Mucosa of gallbladder (tissue), 1 donor: ENCODE data around the gene KRTAP12-3. TPM values are rescaled to one million over a fixed set of nuclear protein-coding genes. Genes with fewer than 3 reads are reported as not detected.
"Not testable (repeated sequence)": the region's sequence is repeated elsewhere in the genome, so short reads cannot be mapped to it uniquely, and the experiment has no call there.

Source experiments
- DNase-seq: peaks from one replicate; pipeline ENCODE4 v3.0.0-alpha.2; 2020; ENCODE audit warnings: low spot score
- total RNA-seq: library from RNA; stranded (reverse); gene quantifications from one replicate; pipeline ENCODE4 v1.2.1, GENCODE V29; 2021
- donor health status: DM: no; HTN: no; CAD: no.

The KRTAP12-3 gene, protein sequence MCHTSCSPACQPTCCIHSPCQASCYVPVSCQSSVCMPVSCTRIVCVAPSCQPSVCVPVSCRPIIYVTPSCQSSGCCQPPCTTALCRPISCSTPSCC
- total RNA-seq, result not detected

DNA sequence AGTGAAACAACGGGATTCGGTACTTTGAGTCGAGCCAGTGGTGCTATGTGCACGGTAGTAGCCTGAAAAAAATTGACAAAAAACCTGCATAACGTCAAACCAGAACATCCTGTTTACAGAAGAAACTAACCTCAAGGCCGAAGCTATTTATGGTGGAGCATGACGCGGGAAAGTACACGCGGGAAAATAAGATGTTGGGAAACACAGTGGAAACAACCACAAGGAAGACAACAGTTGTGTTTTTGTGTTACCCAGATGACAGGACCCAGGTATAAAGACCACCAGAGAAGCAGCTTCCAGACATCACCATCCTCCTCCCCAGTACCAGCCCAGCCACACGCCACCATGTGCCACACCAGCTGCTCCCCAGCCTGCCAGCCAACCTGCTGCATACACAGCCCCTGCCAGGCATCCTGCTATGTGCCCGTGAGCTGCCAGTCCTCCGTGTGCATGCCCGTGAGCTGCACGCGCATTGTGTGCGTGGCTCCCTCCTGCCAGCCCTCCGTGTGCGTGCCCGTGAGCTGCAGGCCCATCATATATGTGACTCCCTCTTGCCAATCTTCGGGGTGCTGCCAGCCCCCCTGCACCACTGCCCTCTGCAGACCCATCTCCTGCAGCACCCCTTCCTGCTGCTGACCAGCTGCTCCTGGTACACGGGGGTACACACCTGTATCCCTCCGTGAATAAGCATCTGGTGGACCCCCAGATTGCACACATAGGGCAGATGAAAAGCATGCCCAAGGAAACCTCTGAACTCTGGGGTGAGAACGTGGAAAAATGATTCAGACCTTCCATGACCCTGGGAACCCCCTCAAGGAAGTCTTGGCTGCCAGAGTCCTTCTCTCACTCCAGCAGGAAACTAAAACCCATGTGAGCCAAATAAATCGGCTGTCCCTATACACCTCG is at the start of gene KRTAP12-3:
TSS of gene KRTAP12-3 (plus strand) at position 298 of the 906 bp plus-strand sequence. CDS start at position 346, 48 bp downstream.
- DNase-seq, result no peak

- no peak for DNase-seq
These were observed 48.5 kb upstream of the KRTAP12-3 start for GRCh38 chr21:44609193-44609592.

GRCh38 chr21:44610157-44610843 is 47.4 kb upstream of the KRTAP12-3 start:
- DNase-seq, result not testable (repeated sequence)

- no peak for DNase-seq
These were observed 46.2 kb upstream of the KRTAP12-3 start for GRCh38 chr21:44611551-44611950.

- DNase-seq, result no peak
These were observed 45.7 kb upstream of the KRTAP12-3 start, which contains the start of gene KRTAP10-8 for GRCh38 chr21:44612029-44612486. TSS of gene KRTAP10-8 (plus strand) at chr21:44612079. CDS start at chr21:44612101, 22 bp downstream.

- DNase-seq, result no peak
These were observed 45.0 kb upstream of the KRTAP12-3 start for GRCh38 chr21:44612669-44613229.

DNA sequence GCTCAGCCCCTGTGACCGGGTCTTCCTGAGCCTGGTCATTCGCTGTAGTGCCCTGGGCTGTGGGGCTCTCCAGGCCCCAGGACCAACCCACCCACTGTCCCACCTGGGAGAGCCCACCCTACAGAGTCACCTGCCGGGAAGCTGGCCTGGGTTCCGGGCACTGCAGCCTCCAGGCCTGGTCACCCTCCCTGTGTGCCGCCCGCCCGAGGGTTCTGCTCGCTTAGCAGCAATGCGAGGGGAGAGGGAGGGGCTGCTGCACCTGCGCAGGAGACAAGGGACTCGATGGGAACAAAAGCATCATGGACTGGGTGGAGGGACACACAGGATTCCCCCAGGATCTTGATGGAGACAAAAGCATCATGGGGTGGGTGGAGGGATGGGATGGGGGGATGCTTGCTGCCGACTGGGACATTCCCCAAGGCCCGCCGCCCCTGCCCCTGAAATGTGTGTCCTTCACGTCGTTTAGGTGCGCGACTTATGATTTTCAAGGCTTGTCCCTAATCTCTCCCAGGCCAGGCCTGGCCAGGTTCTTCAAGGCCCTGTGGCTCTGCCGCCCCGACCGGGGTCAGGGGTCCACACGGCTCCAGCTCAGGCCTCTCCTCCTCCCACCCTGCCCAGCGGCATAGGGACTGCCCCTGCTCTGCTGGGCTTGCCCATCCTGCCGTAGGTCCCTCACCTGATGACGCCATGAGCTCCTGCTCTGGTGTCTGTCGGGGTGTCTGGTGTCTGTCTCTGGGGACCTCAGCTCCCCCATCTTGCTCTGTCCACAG is 44.2 kb upstream of the KRTAP12-3 start:
- DNase-seq, result no peak

GRCh38 chr21:44614161-44614631 is 43.5 kb upstream of the KRTAP12-3 start:
- DNase-seq, result no peak

DNA sequence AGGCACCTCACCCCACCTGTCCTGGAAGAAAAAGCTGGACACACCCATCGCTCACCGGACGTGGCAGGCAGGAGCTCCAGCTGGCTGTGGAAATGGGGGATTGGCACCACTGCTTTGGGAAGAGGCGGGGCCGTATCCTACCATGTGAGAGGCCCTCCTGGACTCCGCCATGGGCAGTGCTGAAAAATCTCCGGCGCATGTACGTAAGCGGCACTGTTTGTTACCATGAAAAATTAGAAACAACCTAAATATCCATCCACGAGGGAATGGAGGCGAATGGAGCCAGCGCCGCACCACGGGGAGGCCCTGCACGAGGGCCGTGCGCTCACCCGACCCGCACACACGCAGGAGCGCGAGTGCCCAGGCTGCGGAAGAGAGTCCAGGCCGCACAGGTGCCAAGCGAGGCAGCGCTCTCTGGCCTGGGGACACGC is 42.8 kb upstream of the KRTAP12-3 start:
- no peak for DNase-seq

DNA sequence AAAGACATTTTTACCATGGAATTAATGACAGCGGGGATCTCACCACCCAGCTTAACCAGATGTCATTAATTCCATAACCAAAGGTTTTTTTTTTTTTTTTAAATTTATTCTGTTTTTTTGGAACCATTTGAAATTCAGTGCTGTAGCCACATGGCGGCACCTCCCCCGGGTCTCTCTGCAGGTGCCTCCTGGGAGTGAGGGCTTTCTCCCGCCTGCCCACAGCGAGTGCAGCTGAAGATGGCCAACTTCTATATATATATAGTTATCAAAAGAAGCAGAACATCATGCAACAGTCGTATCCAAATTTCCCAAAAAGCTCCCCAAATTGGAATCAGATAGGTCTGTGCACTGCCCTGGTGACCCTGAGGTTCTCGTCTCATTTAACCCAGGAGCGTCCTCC is 42.3 kb upstream of the KRTAP12-3 start:
- DNase-seq, result no peak

DNA sequence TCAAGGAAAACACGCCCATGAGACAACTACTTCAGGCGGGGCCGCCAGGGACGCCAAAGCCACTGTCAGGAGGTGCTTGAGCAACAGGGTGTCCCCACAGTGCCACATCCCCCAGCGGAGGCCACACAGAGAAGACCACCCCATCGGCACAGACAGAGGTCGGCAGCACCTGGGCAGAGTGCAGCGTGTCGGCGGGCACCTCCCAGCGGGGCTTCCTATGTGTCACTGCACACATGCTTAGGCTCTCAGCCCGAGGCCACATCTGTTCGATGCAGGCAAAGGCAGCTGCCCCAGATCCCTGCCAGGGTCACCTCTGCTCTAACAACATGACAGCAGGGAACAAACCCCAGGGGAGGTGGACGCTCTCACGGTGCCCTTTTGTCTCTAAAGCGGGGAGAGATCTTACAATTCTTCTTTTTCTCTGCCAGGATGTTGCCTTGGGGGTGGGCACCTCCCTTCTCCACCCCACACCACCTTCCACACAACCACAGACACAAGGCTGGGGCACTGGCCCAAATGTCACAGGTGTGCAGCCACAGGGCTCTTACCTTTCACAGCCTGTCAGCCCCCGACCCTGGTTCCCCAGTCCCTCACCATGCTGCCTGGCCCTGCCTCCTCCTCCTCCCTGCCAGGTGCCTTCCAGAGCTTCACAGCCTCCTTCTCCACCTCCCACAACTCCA is 41.7 kb upstream of the KRTAP12-3 start:
- DNase-seq, result no peak

GRCh38 chr21:44616591-44616926 is 41.2 kb upstream of the KRTAP12-3 start:
- no peak for DNase-seq

GRCh38 chr21:44617071-44617501 is 40.6 kb upstream of the KRTAP12-3 start:
- DNase-seq, result no peak

DNA sequence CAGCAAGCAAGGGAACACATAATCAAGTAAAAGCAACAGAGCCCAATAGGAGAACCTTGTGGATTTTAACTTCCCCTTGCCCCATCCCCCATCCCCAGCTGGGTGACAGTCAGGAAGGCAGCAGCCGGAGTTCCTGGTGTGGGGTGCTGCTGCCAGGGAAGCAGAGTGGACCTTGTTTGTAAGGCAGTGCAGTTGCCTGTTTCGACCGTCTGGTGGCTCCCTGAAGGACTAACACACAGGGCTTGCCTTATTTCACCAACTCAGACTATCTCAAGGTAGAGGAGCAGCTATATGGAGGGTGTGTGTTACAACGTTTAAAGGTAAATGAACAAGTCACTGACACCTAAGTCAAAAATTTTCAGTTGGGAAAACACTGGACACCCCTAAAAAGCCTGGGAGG is 39.2 kb upstream of the KRTAP12-3 start:
- peak; percentile 39 for DNase-seq

- peak; percentile 16 for DNase-seq
These were observed 38.8 kb upstream of the KRTAP12-3 start for GRCh38 chr21:44618909-44619308.

DNA sequence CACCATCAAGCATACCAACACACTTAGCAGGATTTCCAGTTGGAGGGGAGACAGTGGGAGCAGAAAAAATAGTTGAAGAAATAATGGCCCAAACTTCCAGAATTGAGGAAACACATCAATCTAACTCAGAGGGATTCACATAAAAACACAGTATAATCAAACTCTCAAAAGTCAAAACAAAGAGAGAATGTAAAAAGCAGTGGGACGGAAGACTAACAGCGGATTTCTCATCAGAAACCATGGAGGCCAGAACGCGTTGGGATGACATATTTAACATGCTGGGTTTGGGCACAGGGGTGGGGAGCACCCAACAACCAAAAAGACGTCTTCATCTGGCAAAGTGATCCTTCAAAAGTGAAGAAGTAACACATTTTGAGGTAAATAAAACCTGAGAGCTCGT is 37.8 kb upstream of the KRTAP12-3 start:
- no peak for DNase-seq

- no peak for DNase-seq
These were observed 34.2 kb upstream of the KRTAP12-3 start for GRCh38 chr21:44623575-44623974.

DNA sequence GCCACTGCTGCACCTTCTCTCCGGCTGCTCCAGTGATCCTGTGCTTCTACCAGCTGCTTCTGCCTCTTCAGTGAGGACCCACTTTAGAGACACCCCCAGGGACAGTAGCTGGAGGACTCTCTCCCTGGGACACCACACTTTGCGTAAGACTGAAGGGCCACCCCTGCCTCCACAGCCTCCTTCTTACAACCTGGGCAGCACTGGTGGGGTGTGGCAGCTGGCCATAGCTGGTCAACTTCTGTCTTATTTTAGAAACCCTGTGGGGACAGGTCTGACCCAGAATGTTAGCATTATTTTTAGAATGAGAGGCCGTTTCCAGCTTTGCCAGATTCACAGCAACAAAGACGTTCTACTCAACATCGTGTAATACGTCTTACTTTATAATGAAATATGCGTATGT is 32.0 kb upstream of the KRTAP12-3 start:
- no peak for DNase-seq

GRCh38 chr21:44626262-44626661 is 31.5 kb upstream of the KRTAP12-3 start:
- DNase-seq, result no peak

- DNase-seq, result no peak
These were observed 31.0 kb upstream of the KRTAP12-3 start, which contains the start of gene KRTAP10-9 for GRCh38 chr21:44626673-44627143. TSS of gene KRTAP10-9 (plus strand) at chr21:44627093. CDS start at chr21:44627172, 79 bp downstream.
